SK-N-SH (cell line): ENCODE measurements around the gene IGF1R. TPM values are rescaled to one million over a fixed set of nuclear protein-coding genes. Genes with fewer than 3 reads are reported as not detected.
A peak's percentile ranks its signal among the peaks of the same experiment; 100 is the strongest.

ENCODE experiments used
- CTCF ChIA-PET: fragments of 300-600, 350-600 bp; formaldehyde crosslinking; extraction: SDS; loops from one replicate; lab custom pipeline; 2021; lab: Yijun Ruan, JAX
- POLR2A ChIA-PET: fragments of 350-600 bp; sonication (Branson Sonifier 250); formaldehyde crosslinking; extraction: SDS; loops from one replicate; lab custom pipeline; 2020; ENCODE audit warnings: antibody characterized with exemption, inconsistent platforms; lab: Yijun Ruan, JAX
- DNase-seq: peaks from one replicate; pipeline ENCODE4 v3.0.0; 2012
- H2AFZ ChIP-seq: fragments of 200-600 bp; sonication (generic); 2 replicates; pipeline ENCODE4 v1.8.1; 2016; ENCODE audit warnings: antibody characterized with exemption, mild to moderate bottlenecking, low read depth
- H3F3A ChIP-seq: fragments of 200-600 bp; sonication (generic); replicated peaks from 2 replicates; pipeline ENCODE3; 2016; ENCODE audit warnings: antibody characterized with exemption, mild to moderate bottlenecking; ENCODE audit not compliant: insufficient read depth
- H3K27ac ChIP-seq, 2 experiments: fragments of 200-500 bp in 1 of 2; fragments of 200-600 bp in 1 of 2; sonication (Bioruptor generic) in 1 of 2; sonication (generic), shearing (Covaris generic) in 1 of 2; 2 replicates each; pipeline versions ENCODE4 v1.5.1 to v1.6.1; 2014 to 2016; ENCODE audit warnings: low read depth in 2 of 2, inconsistent platforms in 1 of 2, low read length in 1 of 2, mild to moderate bottlenecking in 1 of 2, mixed read lengths in 1 of 2
- H3K27me3 ChIP-seq: fragments of 200-600 bp; sonication (generic), shearing (Covaris generic); 2 replicates; pipeline ENCODE4 v1.6.1; 2016; ENCODE audit warnings: mixed run types; ENCODE audit not compliant: insufficient read depth
- H3K36me3 ChIP-seq, 2 experiments: fragments of 200-500 bp in 1 of 2; fragments of 200-600 bp in 1 of 2; sonication (Bioruptor generic) in 1 of 2; sonication (generic) in 1 of 2; replicated peaks in 1 of 2; 2 replicates each; pipeline versions ENCODE3 to v1.5.1; 2014 to 2016; ENCODE audit warnings: low read length in 1 of 2, mild to moderate bottlenecking in 1 of 2; ENCODE audit not compliant: insufficient read depth in 2 of 2, control insufficient read depth in 1 of 2
- H3K4me1 ChIP-seq, 2 experiments: fragments of 200-500 bp in 1 of 2; fragments of 200-600 bp in 1 of 2; sonication (Bioruptor generic) in 1 of 2; sonication (generic), shearing (Covaris generic) in 1 of 2; 2 replicates each; pipeline versions ENCODE4 v1.5.1 to v1.6.1; 2014 to 2016; ENCODE audit warnings: low read depth in 1 of 2, low read length in 1 of 2, mixed run types in 1 of 2; ENCODE audit not compliant: insufficient read depth in 2 of 2, control insufficient read depth in 1 of 2
- H3K4me2 ChIP-seq: fragments of 200-600 bp; sonication (generic), shearing (Covaris generic); 2 replicates; pipeline ENCODE4 v1.6.1; 2017; ENCODE audit warnings: mixed run types
- H3K4me3 ChIP-seq, 2 experiments: fragments of 200-500 bp in 1 of 2; fragments of 200-600 bp in 1 of 2; sonication (Bioruptor generic) in 1 of 2; sonication (generic), shearing (Covaris generic) in 1 of 2; 2 replicates each; pipeline versions ENCODE4 v1.5.1 to v1.8.1; 2014 to 2016; ENCODE audit warnings: low read depth in 2 of 2, inconsistent platforms in 1 of 2, low read length in 1 of 2, mild to moderate bottlenecking in 1 of 2, mixed read lengths in 1 of 2, moderate library complexity in 1 of 2
- H3K79me2 ChIP-seq: fragments of 200-600 bp; sonication (generic); 2 replicates; pipeline ENCODE4 v1.8.1; 2017; ENCODE audit warnings: mild to moderate bottlenecking; ENCODE audit not compliant: insufficient read depth
- H3K9ac ChIP-seq: fragments of 200-600 bp; sonication (generic); 2 replicates; pipeline ENCODE4 v1.6.1; 2017; ENCODE audit warnings: mixed run types
- H3K9me2 ChIP-seq: fragments of 200-600 bp; sonication (generic); 2 replicates; pipeline ENCODE4 v1.6.1; 2017; ENCODE audit warnings: mixed run types
- H3K9me3 ChIP-seq: fragments of 200-600 bp; sonication (generic); 2 replicates; pipeline ENCODE4 v1.6.1; 2017; ENCODE audit warnings: mixed run types, mild to moderate bottlenecking, moderate library complexity
- H4K20me1 ChIP-seq: fragments of 200-600 bp; sonication (generic); 2 replicates; pipeline ENCODE4 v1.6.1; 2017; ENCODE audit warnings: mild to moderate bottlenecking, mixed run types; ENCODE audit not compliant: insufficient read depth
- CHD2 ChIP-seq: fragments of 150-350 bp; IDR thresholded peaks from 2 replicates; pipeline ENCODE4 v1.6.1; 2018; ENCODE audit warnings: low read length; ENCODE audit not compliant: partially characterized antibody
- ELF1 ChIP-seq: IDR thresholded peaks from 2 replicates; pipeline ENCODE4 v1.4.0; 2012
- EZH2phosphoT487 ChIP-seq: fragments of 200-600 bp; sonication (generic); IDR thresholded peaks from 2 replicates; pipeline ENCODE4 v1.6.1; 2017; ENCODE audit warnings: low read depth, mixed run types, mild to moderate bottlenecking, antibody characterized with exemption, moderate library complexity, borderline replicate concordance
- FOXM1 ChIP-seq: IDR thresholded peaks from 2 replicates; pipeline ENCODE4 v1.4.0; 2012; ENCODE audit warnings: low read depth, mild to moderate bottlenecking
- GABPA ChIP-seq: IDR thresholded peaks from 2 replicates; pipeline ENCODE4 v1.4.0; 2012; ENCODE audit warnings: low read depth, mild to moderate bottlenecking
- GATA2 ChIP-seq: sonication (generic); formaldehyde crosslinking; IDR thresholded peaks from 2 replicates; pipeline ENCODE4 v1.5.0; 2020; ENCODE audit warnings: mild to moderate bottlenecking, missing genetic modification reagents
- JUND ChIP-seq: IDR thresholded peaks from 2 replicates; pipeline ENCODE4 v1.4.0; 2012
- MEF2A ChIP-seq: IDR thresholded peaks from 2 replicates; pipeline ENCODE4 v1.4.0; 2012; ENCODE audit warnings: low read depth, borderline replicate concordance
- MXI1 ChIP-seq: IDR thresholded peaks from 2 replicates; pipeline ENCODE4 v1.6.1; 2012; ENCODE audit warnings: mild to moderate bottlenecking, low read depth, low read length, improper control_type of control experiment
- NRF1 ChIP-seq: IDR thresholded peaks from 2 replicates; pipeline ENCODE4 v1.6.1; 2012; ENCODE audit warnings: low read depth, mild to moderate bottlenecking, low read length
- POLR2AphosphoS5 ChIP-seq: IDR thresholded peaks from 2 replicates; pipeline ENCODE4 v1.6.1; 2012; ENCODE audit warnings: low read depth, low read length
- RAD21 ChIP-seq: IDR thresholded peaks from 2 replicates; pipeline ENCODE4 v1.6.1; 2012; ENCODE audit warnings: mild to moderate bottlenecking, low read length
- RCOR1 ChIP-seq: fragments of 150-350 bp; IDR thresholded peaks from 2 replicates; pipeline ENCODE4 v1.6.1; 2017; ENCODE audit warnings: antibody characterized with exemption, low read length
- RFX5 ChIP-seq: IDR thresholded peaks from 2 replicates; pipeline ENCODE4 v1.6.1; 2012; ENCODE audit warnings: mild to moderate bottlenecking, improper control_type of control experiment, low read length
- RXRA ChIP-seq: IDR thresholded peaks from 2 replicates; pipeline ENCODE4 v1.4.0; 2012; ENCODE audit warnings: low read depth, mild to moderate bottlenecking, borderline replicate concordance
- SIN3A ChIP-seq: IDR thresholded peaks from 2 replicates; pipeline ENCODE4 v1.6.1; 2012; ENCODE audit warnings: low read depth, mild to moderate bottlenecking, low read length, moderate library complexity, borderline replicate concordance
- SMC3 ChIP-seq: IDR thresholded peaks from 2 replicates; pipeline ENCODE4 v1.6.1; 2012; ENCODE audit warnings: low read depth, low read length, improper control_type of control experiment
- TAF1 ChIP-seq: IDR thresholded peaks from 2 replicates; pipeline ENCODE4 v1.6.1; 2012; ENCODE audit warnings: low read depth, mild to moderate bottlenecking, low read length, moderate library complexity, borderline replicate concordance
- TEAD4 ChIP-seq: IDR thresholded peaks from 2 replicates; pipeline ENCODE4 v1.4.0; 2012; ENCODE audit warnings: mild to moderate bottlenecking, borderline replicate concordance; ENCODE audit not compliant: insufficient read depth
- USF1 ChIP-seq: IDR thresholded peaks from 2 replicates; pipeline ENCODE4 v1.4.0; 2012; ENCODE audit warnings: low read depth, borderline replicate concordance
- WGBS: methylation state at CpG from one replicate; pipeline ENCODE4 v1.1.6; 2017; ENCODE audit warnings: low lambda C conversion rate; 5-methylcytosine and 5-hydroxymethylcytosine counted together
- polyA plus RNA-seq, 3 experiments: library from polyadenylated mRNA; depleted of rRNA; stranded (reverse); fragments of >200 nt; gene quantifications; 2 replicates each; pipeline ENCODE4 v1.2.3, GENCODE V29; 2012
- TF ChIP-seq, protein P1 (sequence below): fragments of 200-600 bp; sonication (generic); IDR thresholded peaks from 2 replicates; pipeline ENCODE4 v1.6.1; 2017; ENCODE audit warnings: antibody characterized with exemption, mild to moderate bottlenecking, moderate library complexity

Gene IGF1R
- polyA plus RNA-seq, 1 of the 3 experiments (the other 2 are of a cell fraction): 9.5 TPM

DNA sequence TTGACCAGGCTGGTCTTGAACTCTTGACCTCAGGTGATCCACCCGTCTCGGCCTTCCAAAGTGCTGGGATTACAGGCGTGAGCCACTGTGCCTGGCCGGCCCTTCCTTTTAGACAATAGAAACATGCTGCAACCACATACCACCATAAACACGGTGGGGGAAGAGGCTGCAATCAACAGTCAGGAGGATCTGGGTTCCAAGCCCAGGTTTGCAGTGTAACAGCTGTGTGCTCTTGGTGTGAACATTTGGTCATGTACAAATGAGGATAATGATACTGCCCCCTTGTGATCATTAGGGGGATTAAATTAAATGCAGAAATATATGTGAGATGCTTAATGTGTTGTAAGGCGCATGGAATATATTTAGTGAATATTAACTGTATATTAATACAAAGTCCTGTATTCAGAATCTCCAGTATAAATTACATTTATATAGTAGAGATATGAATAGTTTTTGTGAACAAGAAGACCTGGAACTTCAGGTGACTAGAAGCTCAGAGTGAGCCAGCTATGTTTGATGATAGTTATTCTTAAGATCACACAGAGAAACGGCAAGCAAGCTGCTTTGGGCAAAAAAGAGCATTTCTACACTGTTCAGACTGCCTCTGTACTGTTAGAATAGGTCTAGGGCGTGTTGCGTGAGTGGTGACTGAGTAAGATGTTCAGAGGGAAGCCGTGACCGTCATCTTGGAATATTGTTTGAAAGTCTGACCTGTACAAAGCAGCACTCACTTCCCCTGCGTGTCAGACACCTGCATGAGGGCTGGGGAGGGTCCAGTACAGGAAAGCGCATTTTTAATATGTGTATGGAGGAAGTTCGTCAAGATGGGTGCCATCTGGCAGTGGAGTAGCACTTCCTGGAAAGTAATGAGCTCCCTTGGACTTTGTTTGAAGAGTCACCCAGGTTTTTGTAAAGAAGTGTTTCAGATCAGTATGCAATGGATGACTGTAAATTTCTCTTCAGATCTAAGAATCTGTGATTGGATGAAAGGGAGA is 233.5 kb downstream of the IGF1R start:
- TF ChIP-seq GATA2 (CRISPR knock-in tag) (no peak), FOXM1 (no peak), POLR2AphosphoS5 (no peak), RXRA (no peak), SMC3 (peak; percentile 53), ELF1 (no peak), RCOR1 (no peak), JUND (no peak), GABPA (no peak), CHD2 (no peak), RAD21 (peak; percentile 68), USF1 (no peak), MEF2A (no peak), SIN3A (no peak), EZH2phosphoT487 (no peak), TAF1 (no peak), MXI1 (no peak), NRF1 (no peak), RFX5 (no peak), TEAD4 (no peak)
- TF ChIP-seq, protein P1, sequence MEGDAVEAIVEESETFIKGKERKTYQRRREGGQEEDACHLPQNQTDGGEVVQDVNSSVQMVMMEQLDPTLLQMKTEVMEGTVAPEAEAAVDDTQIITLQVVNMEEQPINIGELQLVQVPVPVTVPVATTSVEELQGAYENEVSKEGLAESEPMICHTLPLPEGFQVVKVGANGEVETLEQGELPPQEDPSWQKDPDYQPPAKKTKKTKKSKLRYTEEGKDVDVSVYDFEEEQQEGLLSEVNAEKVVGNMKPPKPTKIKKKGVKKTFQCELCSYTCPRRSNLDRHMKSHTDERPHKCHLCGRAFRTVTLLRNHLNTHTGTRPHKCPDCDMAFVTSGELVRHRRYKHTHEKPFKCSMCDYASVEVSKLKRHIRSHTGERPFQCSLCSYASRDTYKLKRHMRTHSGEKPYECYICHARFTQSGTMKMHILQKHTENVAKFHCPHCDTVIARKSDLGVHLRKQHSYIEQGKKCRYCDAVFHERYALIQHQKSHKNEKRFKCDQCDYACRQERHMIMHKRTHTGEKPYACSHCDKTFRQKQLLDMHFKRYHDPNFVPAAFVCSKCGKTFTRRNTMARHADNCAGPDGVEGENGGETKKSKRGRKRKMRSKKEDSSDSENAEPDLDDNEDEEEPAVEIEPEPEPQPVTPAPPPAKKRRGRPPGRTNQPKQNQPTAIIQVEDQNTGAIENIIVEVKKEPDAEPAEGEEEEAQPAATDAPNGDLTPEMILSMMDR: peak; percentile 75
- H3K27ac ChIP-seq: no peak overlapping the region
- CTCF ChIA-PET: interaction anchor here (0.6 to 5.7 kb wide), 39 partner anchors 8 to 460 kb away, joined by 3 to 35 read pairs (median 5); partner anchors contain the start of gene IGF1R
- DNase-seq: peak; percentile 67
- no peak overlapping the region for H3K4me2 ChIP-seq
- no peaks in the 10 kb centered on the region for H3K9me3 ChIP-seq
- no peak overlapping the region for H2AFZ ChIP-seq
- H3K4me1 ChIP-seq: peaks cover 3 to 13% of the 10 kb centered on the region in 2 experiments; a peak in 2 of 4 replicates
- peaks cover 9% of the 10 kb centered on the region for H3F3A ChIP-seq
- H3K79me2 ChIP-seq: peaks cover 72% of the 10 kb centered on the region
- H3K9me2 ChIP-seq: no peaks in the 10 kb centered on the region
- H3K4me3 ChIP-seq: peak overlapping the region in 1 of 2 experiments; percentile 36; a peak in 1 of 4 replicates
- 86% methylated on average over 14 of the region's 14 CpGs for WGBS
- no peaks in the 10 kb centered on the region for H4K20me1 ChIP-seq
- POLR2A ChIA-PET: interaction anchor here (0.8 kb wide), 1 partner anchor 16 kb away, joined by 3 read pairs; no protein-coding TSS in a partner anchor
- no peak overlapping the region for H3K9ac ChIP-seq
- H3K27me3 ChIP-seq: no peaks in the 10 kb centered on the region
- no peaks in the 10 kb centered on the region for H3K36me3 ChIP-seq
